Articular chondrocyte of knee joint (primary cell): ENCODE measurements around the gene PABPC4L. TPM values are rescaled to one million over a fixed set of nuclear protein-coding genes. Genes with fewer than 3 reads are reported as not detected.

Source experiments
- total RNA-seq: library from RNA; depleted of rRNA; stranded (reverse); fragments of >200 nt; gene quantifications from 2 replicates; pipeline ENCODE4 v1.2.3, GENCODE V29; 2012

Gene PABPC4L
- total RNA-seq = 0.86 and 2.2 TPM in 2 replicates

GRCh38 chr4:134201216-134202161, at the start of gene PABPC4L:
TSS of gene PABPC4L (minus strand) at chr4:134201789. CDS start at chr4:134201019, 770 bp downstream.

